ENCODE results near the gene FCGR2B. TPM values are rescaled to one million over a fixed set of nuclear protein-coding genes. Genes with fewer than 3 reads are reported as not detected.
"Not testable (repeated sequence)": the region's sequence is repeated elsewhere in the genome, so short reads cannot be mapped to it uniquely, and the experiment has no call there.

Gene FCGR2B
- total and polyA plus RNA-seq, 7 donors = 1.2 to 11.3 (median 3.0) TPM

GRCh38 chr1:161681879-161682278, 18.9 kb downstream of the FCGR2B start:
- Histone ChIP-seq H3K9me3 (no peaks in the 10 kb centered on the region), H3K27me3 (ENCODE audit: insufficient read depth in 3 of 3, low read length in 2 of 3) (peaks cover 0 to 15% (median 2%) of the 10 kb centered on the region in 3 donors), H3K4me3 (no peak overlapping the region), H3K27ac (no peak overlapping the region), H3K4me1 (no peaks in the 10 kb centered on the region), H3K36me3 (ENCODE audit: insufficient read depth in 1 of 2, low read depth in 1 of 2) (no peaks in the 10 kb centered on the region)
- 78 to 87% (median 82%) methylated on average over 3 of the region's 3 CpGs for WGBS, 3 donors
- DNase-seq (no peak), ATAC-seq (no peak)
- intact Hi-C loops (cut with DNase I) = no loop called here
- TF ChIP-seq CTCF (IDR thresholded peaks at IDR 0.05) = no peak

- H3K4me1 ChIP-seq = no peaks in the 10 kb centered on the region
- 74 to 78% (median 75%) methylated on average over 3 of the region's 3 CpGs for WGBS, 3 donors
- TF ChIP-seq CTCF (IDR thresholded peaks at IDR 0.05) = no peak
- H3K36me3 ChIP-seq (ENCODE audit: insufficient read depth in 1 of 2, low read depth in 1 of 2) = no peaks in the 10 kb centered on the region
- H3K27me3 ChIP-seq (ENCODE audit: insufficient read depth in 3 of 3, low read length in 2 of 3) = peaks cover 0 to 11% (median 2%) of the 10 kb centered on the region in 3 donors
- H3K4me3 ChIP-seq = no peak overlapping the region
- ATAC-seq = no peak
- H3K27ac ChIP-seq = no peak overlapping the region
- H3K9me3 ChIP-seq = no peaks in the 10 kb centered on the region
- DNase-seq = no peak
- intact Hi-C loops (cut with DNase I) = no loop called here
These were observed 26.0 kb downstream of the FCGR2B start for GRCh38 chr1:161688946-161689345.

- Histone ChIP-seq H3K9me3 (no peaks in the 10 kb centered on the region), H3K4me1 (no peaks in the 10 kb centered on the region), H3K36me3 (ENCODE audit: insufficient read depth in 1 of 2, low read depth in 1 of 2) (no peaks in the 10 kb centered on the region), H3K27me3 (ENCODE audit: insufficient read depth in 3 of 3, low read length in 2 of 3) (peaks cover 0 to 11% (median 0%) of the 10 kb centered on the region in 3 donors), H3K27ac (no peak overlapping the region), H3K4me3 (no peak overlapping the region)
- ATAC-seq = no peak
- WGBS, 3 donors = 56 to 64% (median 59%) methylated on average over 3 of the region's 3 CpGs
- intact Hi-C loops (cut with DNase I) = no loop called here
- no peak for TF ChIP-seq CTCF (IDR thresholded peaks at IDR 0.05)
- DNase-seq = no peak
These were observed 28.9 kb downstream of the FCGR2B start for GRCh38 chr1:161691846-161692245.

GRCh38 chr1:161693020-161693712, 30.2 kb downstream of the FCGR2B start:
- ATAC-seq; H3K36me3 ChIP-seq (ENCODE audit: insufficient read depth in 1 of 2, low read depth in 1 of 2); intact Hi-C loops (cut with DNase I); H3K4me3 ChIP-seq; H3K27ac ChIP-seq; H3K27me3 ChIP-seq (ENCODE audit: insufficient read depth in 3 of 3, low read length in 2 of 3); DNase-seq; H3K9me3 ChIP-seq; H3K4me1 ChIP-seq: not testable (repeated sequence)
- 81 to 89% (median 86%) methylated on average over 14 of the region's 14 CpGs for WGBS, 3 donors

- H3K4me3 ChIP-seq; ATAC-seq; intact Hi-C loops (cut with DNase I); H3K36me3 ChIP-seq (ENCODE audit: insufficient read depth in 1 of 2, low read depth in 1 of 2); H3K27me3 ChIP-seq (ENCODE audit: insufficient read depth in 3 of 3, low read length in 2 of 3); H3K4me1 ChIP-seq; DNase-seq; H3K27ac ChIP-seq; H3K9me3 ChIP-seq: not testable (repeated sequence)
- WGBS, 3 donors = 87 to 93% (median 89%) methylated on average over 2 of the region's 2 CpGs
These were observed 35.4 kb downstream of the FCGR2B start for GRCh38 chr1:161698302-161698701.

GRCh38 chr1:161702250-161702649, 39.3 kb downstream of the FCGR2B start:
- Histone ChIP-seq H3K27me3 (ENCODE audit: insufficient read depth in 3 of 3, low read length in 2 of 3) (no peaks in the 10 kb centered on the region), H3K27ac (no peak overlapping the region), H3K4me3 (no peak overlapping the region), H3K36me3 (ENCODE audit: insufficient read depth in 1 of 2, low read depth in 1 of 2) (no peaks in the 10 kb centered on the region), H3K9me3 (no peaks in the 10 kb centered on the region), H3K4me1 (peaks cover 12% of the 10 kb centered on the region)
- intact Hi-C loops (cut with DNase I) = no loop called here
- ATAC-seq (no peak), DNase-seq (no peak)
- TF ChIP-seq CTCF (IDR thresholded peaks at IDR 0.05) = no peak
- WGBS, 3 donors = 81 to 85% (median 83%) methylated on average over 8 of the region's 8 CpGs
